GM13976 (cell line): Measurements from ENCODE around the gene ARGFX.
"Not testable (repeated sequence)": the region's sequence is repeated elsewhere in the genome, so short reads cannot be mapped to it uniquely, and the experiment has no call there.

Experiments used
- DNase-seq: peaks from one replicate; pipeline ENCODE4 v3.0.0; 2012; ENCODE audit warnings: low spot score
- in situ Hi-C: fragments of 300-500 bp; cut with MboI; formaldehyde crosslinking; loops from one replicate; pipeline ENCODE4 v1.12.0; 2022; ENCODE audit warnings: low sequenced_read_pairs, mixed read lengths, inconsistent platforms; ENCODE audit not compliant: unreplicated experiment
- TF ChIP-seq, protein P1 (sequence below): IDR thresholded peaks from 2 replicates; pipeline ENCODE4 v1.5.1; 2012; ENCODE audit warnings: borderline replicate concordance, mild to moderate bottlenecking; ENCODE audit not compliant: insufficient read depth; ENCODE audit errors: extremely low read depth, missing control alignments, control extremely low read depth

ARGFX gene

DNA sequence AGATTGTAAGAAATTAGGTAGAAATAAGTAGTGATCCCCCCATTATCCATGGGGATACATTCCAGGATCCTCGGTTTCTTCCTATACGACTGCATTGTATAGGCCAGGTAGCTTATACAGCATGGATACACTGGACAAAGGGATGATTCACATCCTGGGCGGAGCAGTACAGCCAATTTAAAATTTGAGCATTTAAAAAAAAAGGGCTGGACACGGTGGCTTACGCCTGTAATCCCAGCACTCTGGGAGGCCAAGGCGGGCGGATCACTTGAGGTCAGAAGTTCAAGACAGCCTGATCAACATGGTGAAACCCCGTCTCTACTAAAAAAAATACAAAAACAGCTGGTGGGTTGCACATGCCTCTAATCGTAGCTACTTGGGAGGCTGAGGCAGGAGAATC, 976 bp upstream of the ARGFX start:
- DNase-seq: no peak
- in situ Hi-C loops: loop anchor here (25.0 kb wide), 2 partner anchors 421 to 696 kb away; no protein-coding TSS in a partner anchor
- TF ChIP-seq, protein P1, sequence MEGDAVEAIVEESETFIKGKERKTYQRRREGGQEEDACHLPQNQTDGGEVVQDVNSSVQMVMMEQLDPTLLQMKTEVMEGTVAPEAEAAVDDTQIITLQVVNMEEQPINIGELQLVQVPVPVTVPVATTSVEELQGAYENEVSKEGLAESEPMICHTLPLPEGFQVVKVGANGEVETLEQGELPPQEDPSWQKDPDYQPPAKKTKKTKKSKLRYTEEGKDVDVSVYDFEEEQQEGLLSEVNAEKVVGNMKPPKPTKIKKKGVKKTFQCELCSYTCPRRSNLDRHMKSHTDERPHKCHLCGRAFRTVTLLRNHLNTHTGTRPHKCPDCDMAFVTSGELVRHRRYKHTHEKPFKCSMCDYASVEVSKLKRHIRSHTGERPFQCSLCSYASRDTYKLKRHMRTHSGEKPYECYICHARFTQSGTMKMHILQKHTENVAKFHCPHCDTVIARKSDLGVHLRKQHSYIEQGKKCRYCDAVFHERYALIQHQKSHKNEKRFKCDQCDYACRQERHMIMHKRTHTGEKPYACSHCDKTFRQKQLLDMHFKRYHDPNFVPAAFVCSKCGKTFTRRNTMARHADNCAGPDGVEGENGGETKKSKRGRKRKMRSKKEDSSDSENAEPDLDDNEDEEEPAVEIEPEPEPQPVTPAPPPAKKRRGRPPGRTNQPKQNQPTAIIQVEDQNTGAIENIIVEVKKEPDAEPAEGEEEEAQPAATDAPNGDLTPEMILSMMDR: no peak

- TF ChIP-seq, protein P1: no peak
- in situ Hi-C loops: loop anchor here (25.0 kb wide), 2 partner anchors 413 to 688 kb away; no protein-coding TSS in a partner anchor
- no peak for DNase-seq
Measured at GRCh38 chr3:121574449-121574848, 6.7 kb downstream of the ARGFX start.

DNA sequence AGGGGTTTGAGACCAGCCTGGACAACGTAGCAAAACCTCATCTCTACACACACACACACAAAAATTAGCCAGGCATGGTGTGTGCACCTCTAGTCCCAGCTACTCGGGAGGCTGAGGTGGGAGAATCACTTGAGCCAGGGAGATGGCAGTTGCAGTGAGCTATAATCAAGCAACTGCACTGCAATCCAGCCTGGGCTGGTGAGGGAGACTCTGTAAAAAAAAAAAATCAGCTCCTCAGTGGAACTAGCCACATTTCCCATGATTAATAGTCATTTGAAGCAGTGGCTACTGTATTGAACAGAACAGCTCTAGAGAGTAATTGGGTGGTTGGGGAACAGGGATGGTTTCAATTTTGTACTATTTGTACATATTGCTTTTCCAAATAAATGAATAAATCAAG, 13.9 kb downstream of the ARGFX start:
- in situ Hi-C loops: no loop called here
- no peak for DNase-seq
- TF ChIP-seq, protein P1: no peak

DNA sequence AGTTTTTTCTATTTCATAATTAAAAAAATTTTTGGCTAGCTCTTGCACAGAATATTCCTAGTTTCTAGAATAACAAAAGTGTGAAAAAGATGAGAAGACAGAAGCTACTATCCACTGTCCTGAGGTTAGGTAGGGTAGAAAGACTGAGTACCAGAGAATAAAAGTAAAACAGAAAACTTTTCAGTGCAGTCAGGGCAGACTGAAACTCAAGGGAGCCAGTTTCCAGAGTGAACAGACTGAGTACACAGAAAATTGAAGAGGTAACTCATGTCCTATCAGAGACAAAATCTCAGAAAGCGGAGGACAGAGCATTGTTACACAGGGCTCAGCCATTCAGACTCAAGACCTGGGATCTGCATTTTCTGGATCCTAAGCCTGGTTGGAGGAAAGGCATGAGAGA, 16.7 kb downstream of the ARGFX start:
- DNase-seq: no peak
- in situ Hi-C loops: no loop called here
- TF ChIP-seq, protein P1: no peak

- no peak for DNase-seq
- in situ Hi-C loops: no loop called here
Measured at GRCh38 chr3:121592856-121593702, 25.3 kb downstream of the ARGFX start, which contains the start of gene FBXO40. TSS of gene FBXO40 (plus strand) at chr3:121593379. CDS start at chr3:121620576, 27,197 bp downstream.

DNA sequence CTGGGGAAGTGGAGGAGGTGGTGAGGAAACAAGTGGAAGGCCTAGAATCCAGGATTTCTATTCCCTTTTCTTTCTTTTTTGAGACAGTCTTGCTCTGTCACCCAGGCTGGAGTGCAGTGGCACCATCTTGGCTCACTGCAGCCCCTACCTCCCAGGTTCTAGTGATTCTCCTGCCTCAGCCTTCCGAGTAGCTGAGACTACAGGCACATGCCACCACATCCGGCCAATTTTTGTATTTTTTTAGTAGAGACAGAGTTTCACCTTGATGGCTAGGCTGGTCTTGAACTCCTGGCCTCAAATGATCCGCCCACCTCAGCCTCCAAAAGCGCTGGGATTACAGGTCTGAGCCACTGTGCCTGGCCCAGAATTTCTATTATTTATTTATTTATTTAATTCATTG, 26.1 kb downstream of the ARGFX start:
- DNase-seq, in situ Hi-C loops: not testable (repeated sequence)

More at GRCh38 chr3:121592856-121593702, 25.3 kb downstream of the ARGFX start, which contains the start of gene FBXO40:
- TF ChIP-seq, protein P1: no peak

GRCh38 chr3:121594850-121595249, 27.1 kb downstream of the ARGFX start:
- in situ Hi-C loops: no loop called here
- TF ChIP-seq, protein P1: no peak
- no peak for DNase-seq
